K562 (cell line): ENCODE results near the gene MPV17L2. TPM values are rescaled to one million over a fixed set of nuclear protein-coding genes. Genes with fewer than 3 reads are reported as not detected.
A peak's percentile ranks its signal among the peaks of the same experiment; 100 is the strongest.

Source experiments
- CHAMP1 ChIP-seq: fragments of 450-650 bp; IDR thresholded peaks from 2 replicates; pipeline ENCODE4 v1.6.1; 2016; ENCODE audit warnings: mild to moderate bottlenecking
- CREB1 ChIP-seq, 2 experiments: sonication (generic) in 1 of 2; formaldehyde crosslinking in 1 of 2; IDR thresholded peaks; 2 replicates each; pipeline versions ENCODE4 v1.6.1 to v1.8.0; 2012 to 2022; ENCODE audit warnings: inconsistent platforms in 1 of 2, mild to moderate bottlenecking in 1 of 2, missing genetic modification reagents in 1 of 2, moderate library complexity in 1 of 2
- DEAF1 ChIP-seq: fragments of 450-650 bp; formaldehyde crosslinking; IDR thresholded peaks from 2 replicates; pipeline ENCODE4 v1.4.0; 2020; ENCODE audit warnings: mild to moderate bottlenecking, moderate library complexity
- EWSR1 ChIP-seq: fragments of 450-650 bp; IDR thresholded peaks from 2 replicates; pipeline ENCODE4 v1.6.1; 2018; ENCODE audit warnings: borderline replicate concordance, mild to moderate bottlenecking, low read depth, moderate library complexity; ENCODE audit not compliant: partially characterized antibody
- GATA2 ChIP-seq: sonication (generic); formaldehyde crosslinking; IDR thresholded peaks from 2 replicates; pipeline ENCODE4 v1.4.0; 2020; ENCODE audit warnings: mild to moderate bottlenecking, missing genetic modification reagents
- HCFC1 ChIP-seq: IDR thresholded peaks from 2 replicates; pipeline ENCODE4 v1.6.1; 2012; ENCODE audit warnings: low read depth, low read length, improper control_type of control experiment
- MAX ChIP-seq: sonication (generic); formaldehyde crosslinking; IDR thresholded peaks from 2 replicates; pipeline ENCODE4 v1.9.0; 2022; ENCODE audit warnings: mild to moderate bottlenecking, missing genetic modification reagents
- RBM22 ChIP-seq: fragments of 200-400 bp; formaldehyde crosslinking; IDR thresholded peaks from 2 replicates; pipeline ENCODE4 v1.6.1; 2018; ENCODE audit warnings: low read length, low read depth; ENCODE audit not compliant: poor library complexity, severe bottlenecking
- REST ChIP-seq, 2 experiments: fragments of 450-650 bp; formaldehyde crosslinking in 1 of 2; IDR thresholded peaks; 2 replicates each; pipeline versions ENCODE4 v1.4.0 to v1.6.1; 2014 to 2020; ENCODE audit warnings: mild to moderate bottlenecking in 2 of 2, borderline replicate concordance in 1 of 2, low read depth in 1 of 2
- XRCC5 ChIP-seq: fragments of 200-400 bp; formaldehyde crosslinking; IDR thresholded peaks from 2 replicates; pipeline ENCODE4 v1.6.1; 2017; ENCODE audit warnings: low read depth, mild to moderate bottlenecking, low read length
- ZNF12 ChIP-seq: sonication (generic); formaldehyde crosslinking; IDR thresholded peaks from 2 replicates; pipeline ENCODE4 v1.4.0; 2020; ENCODE audit warnings: mild to moderate bottlenecking, missing genetic modification reagents
- polyA plus RNA-seq, 8 experiments: library from polyadenylated mRNA; depleted of rRNA in 4 of 8; stranded (reverse) in 5 of 8; unstranded in 3 of 8; fragments of >200 nt; fragmentation: Nextera tagmentation in 2 of 8; fragmentation: Illumina TruSeq in 1 of 8; extraction: Ambion mirVana in 2 of 8; extraction: Trizol in 1 of 8; gene quantifications; 2 replicates each; pipeline versions ENCODE4 v1.2.1 to v1.2.3, GENCODE V29; 2011 to 2014; ENCODE audit warnings: inconsistent platforms in 1 of 8, missing spikeins in 1 of 8
- total RNA-seq, 7 experiments: library from RNA; depleted of rRNA in 6 of 7; stranded (reverse); fragments of >200 nt in 6 of 7; fragmentation: Illumina TruSeq in 2 of 7; extraction: Trizol in 2 of 7; gene quantifications; 2 replicates each; pipeline versions ENCODE4 v1.2.1 to v1.2.3, GENCODE V29; 2011 to 2021; ENCODE audit warnings: low replicate concordance in 1 of 7

Gene MPV17L2
- total and polyA plus RNA-seq, 9 of the 15 experiments (the other 6 are each of a cell fraction or from before 2014, with no cell fraction given) = 10.6 to 60.2 (median 28.5) TPM

GRCh38 chr19:18224525-18225354 lies 31.7 kb downstream of the MPV17L2 start (continued):
- no peak for TF ChIP-seq HCFC1
- no peak for TF ChIP-seq GATA2
- 0 out of 2 replicates have a peak, but pooled peaks have one; percentile 46 for TF ChIP-seq ZNF12
- no peak for TF ChIP-seq RBM22
- TF ChIP-seq XRCC5 = peak; percentile 30; the same call in 1 of the 2 replicates
- no peak for TF ChIP-seq EWSR1
- peak; percentile 82 for TF ChIP-seq REST (IDR thresholded peaks at IDR 0.05; ENCODE audit: borderline replicate concordance)
- TF ChIP-seq REST (CRISPR knock-in tag; IDR thresholded peaks at IDR 0.05; ENCODE audit: low read depth) = 0 out of 2 replicates have a peak, but pooled peaks have one; percentile 17
- no peak for TF ChIP-seq CHAMP1
- peak; percentile 99 for TF ChIP-seq DEAF1 (CRISPR knock-in tag)
- TF ChIP-seq MAX = 0 out of 2 replicates have a peak, but pooled peaks have one; percentile 24
- peak; percentile 41; the same call in 1 of the 2 replicates for TF ChIP-seq CREB1 (IDR thresholded peaks at IDR 0.05)
- TF ChIP-seq CREB1 (CRISPR knock-in tag; IDR thresholded peaks at IDR 0.05) = peak; percentile 63; the same call in 1 of the 2 replicates
